Epithelial cell of proximal tubule (primary cell): ENCODE measurements around the gene ZNF273. TPM values are rescaled to one million over a fixed set of nuclear protein-coding genes. Genes with fewer than 3 reads are reported as not detected.

Experiments used
- DNase-seq: peaks from one replicate; pipeline ENCODE4 v3.0.0-alpha.2; 2011; ENCODE audit warnings: low read depth
- H3K4me3 ChIP-seq: 2 replicates; pipeline ENCODE4 v1.5.1; 2011; ENCODE audit warnings: low read depth, mild to moderate bottlenecking, low read length
- total RNA-seq: library from RNA; depleted of rRNA; stranded (reverse); fragments of >200 nt; gene quantifications from 2 replicates; pipeline ENCODE4 v1.2.3, GENCODE V29; 2015
- TF ChIP-seq, protein P1 (sequence below): conservative IDR thresholded peaks from 2 replicates; pipeline ENCODE4 v1.5.1; 2012; ENCODE audit warnings: low read depth, mild to moderate bottlenecking, low read length

Gene ZNF273
- total RNA-seq, 1 donor from 2014 or later: 9.8 TPM

GRCh38 chr7:64873517-64873916 is 29.6 kb upstream of the ZNF273 start:
- TF ChIP-seq, protein P1, sequence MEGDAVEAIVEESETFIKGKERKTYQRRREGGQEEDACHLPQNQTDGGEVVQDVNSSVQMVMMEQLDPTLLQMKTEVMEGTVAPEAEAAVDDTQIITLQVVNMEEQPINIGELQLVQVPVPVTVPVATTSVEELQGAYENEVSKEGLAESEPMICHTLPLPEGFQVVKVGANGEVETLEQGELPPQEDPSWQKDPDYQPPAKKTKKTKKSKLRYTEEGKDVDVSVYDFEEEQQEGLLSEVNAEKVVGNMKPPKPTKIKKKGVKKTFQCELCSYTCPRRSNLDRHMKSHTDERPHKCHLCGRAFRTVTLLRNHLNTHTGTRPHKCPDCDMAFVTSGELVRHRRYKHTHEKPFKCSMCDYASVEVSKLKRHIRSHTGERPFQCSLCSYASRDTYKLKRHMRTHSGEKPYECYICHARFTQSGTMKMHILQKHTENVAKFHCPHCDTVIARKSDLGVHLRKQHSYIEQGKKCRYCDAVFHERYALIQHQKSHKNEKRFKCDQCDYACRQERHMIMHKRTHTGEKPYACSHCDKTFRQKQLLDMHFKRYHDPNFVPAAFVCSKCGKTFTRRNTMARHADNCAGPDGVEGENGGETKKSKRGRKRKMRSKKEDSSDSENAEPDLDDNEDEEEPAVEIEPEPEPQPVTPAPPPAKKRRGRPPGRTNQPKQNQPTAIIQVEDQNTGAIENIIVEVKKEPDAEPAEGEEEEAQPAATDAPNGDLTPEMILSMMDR: no peak
- DNase-seq: no peak
- H3K4me3 ChIP-seq: no peak overlapping the region

DNA sequence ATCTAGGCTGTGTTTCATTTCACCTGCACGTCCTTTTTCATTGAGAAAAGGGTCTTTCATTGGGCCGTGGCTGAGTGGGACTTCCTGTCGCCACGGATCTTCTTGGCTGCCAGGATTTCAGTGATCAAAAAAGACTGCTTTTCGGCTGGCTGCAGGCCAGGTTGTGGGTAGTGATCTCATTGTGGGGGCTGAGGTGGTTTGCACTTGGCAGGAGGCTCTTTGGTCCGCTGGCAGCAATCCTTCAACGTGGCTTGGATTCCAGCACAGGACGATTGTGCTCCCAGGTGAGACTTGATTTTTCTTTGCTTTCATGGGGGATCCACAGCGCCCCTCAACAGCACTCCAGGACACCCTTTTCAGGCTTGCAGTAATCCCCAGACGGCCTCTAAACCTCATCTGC is 29.0 kb upstream of the ZNF273 start:
- no peak for DNase-seq
- TF ChIP-seq, protein P1: no peak
- H3K4me3 ChIP-seq: no peak overlapping the region

DNA sequence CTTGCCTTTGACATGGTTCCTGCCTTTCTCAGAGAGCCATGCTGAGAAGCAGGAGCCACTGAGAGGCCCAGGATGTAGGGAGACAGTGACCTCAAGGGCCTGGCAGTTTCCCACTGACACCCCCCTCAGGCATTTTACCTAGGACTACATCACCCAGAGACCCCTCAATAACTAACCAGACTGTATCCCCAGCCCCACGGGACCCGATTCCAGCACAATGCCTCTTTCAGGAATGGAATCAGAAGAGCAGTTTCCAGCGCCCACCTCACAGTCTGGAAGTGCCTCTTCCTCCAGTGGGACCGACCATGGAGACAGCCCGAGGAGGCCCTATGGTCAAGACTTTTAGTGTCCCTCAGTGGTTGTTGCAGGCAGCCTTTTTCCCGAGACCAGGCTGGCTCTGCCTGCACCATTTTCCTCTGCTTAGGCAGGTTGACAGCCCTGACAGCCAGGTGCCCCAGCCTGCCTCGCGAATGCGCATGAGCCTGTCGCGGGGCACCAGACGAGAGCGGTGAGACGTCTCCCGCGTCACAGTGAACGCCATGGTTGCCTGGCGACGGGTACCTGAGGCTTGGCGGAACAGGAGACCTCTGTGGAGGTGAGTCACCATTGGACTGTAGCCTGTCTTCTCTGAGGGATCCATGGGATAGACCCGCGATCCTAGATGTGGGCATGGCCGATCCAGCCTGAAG is 28.4 kb upstream of the ZNF273 start:
- TF ChIP-seq, protein P1: no peak
- DNase-seq: no peak
- H3K4me3 ChIP-seq: no peak overlapping the region

DNA sequence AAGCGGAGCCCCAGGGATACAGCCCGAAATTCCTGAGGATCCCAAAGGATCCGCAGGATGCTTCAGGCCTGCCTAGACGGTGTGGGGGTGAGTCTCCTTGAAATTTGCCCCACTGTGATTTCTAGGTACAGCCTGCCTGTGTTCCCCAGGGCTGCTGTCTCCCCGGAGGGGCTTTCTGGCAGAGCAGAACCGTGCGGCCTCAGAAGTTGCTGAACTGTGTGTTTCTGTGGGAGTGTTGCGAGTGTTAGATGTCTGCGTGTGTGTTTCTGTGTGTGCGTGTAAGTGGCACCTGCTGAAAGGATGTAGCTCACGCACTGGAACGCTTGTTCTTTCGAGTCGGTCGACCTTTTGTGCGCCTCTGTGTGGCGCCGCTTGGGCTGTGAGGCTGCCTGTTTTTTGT is 27.8 kb upstream of the ZNF273 start:
- H3K4me3 ChIP-seq: no peak overlapping the region
- TF ChIP-seq, protein P1: no peak
- no peak for DNase-seq

- DNase-seq: no peak
- TF ChIP-seq, protein P1: no peak
- H3K4me3 ChIP-seq: no peak overlapping the region
These were observed 27.2 kb upstream of the ZNF273 start for GRCh38 chr7:64875658-64876406.

- H3K4me3 ChIP-seq: peak overlapping the region; percentile 52
- DNase-seq: no peak
- TF ChIP-seq, protein P1: no peak
These were observed 26.0 kb upstream of the ZNF273 start for GRCh38 chr7:64876792-64877713.
